ENCODE measurements around the gene SCAANT1.

DNA sequence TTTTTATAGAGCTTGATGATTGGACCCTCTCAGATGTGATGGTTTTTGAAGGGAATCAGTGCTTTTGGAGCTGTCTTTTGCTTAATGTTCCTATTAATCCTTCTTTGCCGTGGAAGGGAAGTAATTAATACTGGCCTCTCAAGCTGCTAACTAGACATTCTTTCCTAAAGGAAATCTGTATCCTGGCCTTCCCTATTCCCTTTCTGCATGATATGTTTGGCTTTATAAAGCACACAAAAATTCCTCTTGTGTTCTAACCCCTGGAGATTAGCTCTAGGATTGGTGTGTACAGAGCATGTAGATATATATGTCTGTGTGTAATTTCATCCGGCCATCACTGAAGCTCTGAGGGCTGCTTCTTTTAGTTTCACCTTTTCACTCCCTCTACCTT, 41.6 kb downstream of the SCAANT1 start:
- TF ChIP-seq, protein P1, sequence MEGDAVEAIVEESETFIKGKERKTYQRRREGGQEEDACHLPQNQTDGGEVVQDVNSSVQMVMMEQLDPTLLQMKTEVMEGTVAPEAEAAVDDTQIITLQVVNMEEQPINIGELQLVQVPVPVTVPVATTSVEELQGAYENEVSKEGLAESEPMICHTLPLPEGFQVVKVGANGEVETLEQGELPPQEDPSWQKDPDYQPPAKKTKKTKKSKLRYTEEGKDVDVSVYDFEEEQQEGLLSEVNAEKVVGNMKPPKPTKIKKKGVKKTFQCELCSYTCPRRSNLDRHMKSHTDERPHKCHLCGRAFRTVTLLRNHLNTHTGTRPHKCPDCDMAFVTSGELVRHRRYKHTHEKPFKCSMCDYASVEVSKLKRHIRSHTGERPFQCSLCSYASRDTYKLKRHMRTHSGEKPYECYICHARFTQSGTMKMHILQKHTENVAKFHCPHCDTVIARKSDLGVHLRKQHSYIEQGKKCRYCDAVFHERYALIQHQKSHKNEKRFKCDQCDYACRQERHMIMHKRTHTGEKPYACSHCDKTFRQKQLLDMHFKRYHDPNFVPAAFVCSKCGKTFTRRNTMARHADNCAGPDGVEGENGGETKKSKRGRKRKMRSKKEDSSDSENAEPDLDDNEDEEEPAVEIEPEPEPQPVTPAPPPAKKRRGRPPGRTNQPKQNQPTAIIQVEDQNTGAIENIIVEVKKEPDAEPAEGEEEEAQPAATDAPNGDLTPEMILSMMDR (IDR thresholded peaks at IDR 0.05): no peak
- no peak for TF ChIP-seq EP300 (IDR thresholded peaks at IDR 0.05; ENCODE audit: low read depth)
- TF ChIP-seq POLR2AphosphoS5 (IDR thresholded peaks at IDR 0.05): no peak
